HCT116 (cell line): Measurements from ENCODE around the gene CD96. TPM values are rescaled to one million over a fixed set of nuclear protein-coding genes. Genes with fewer than 3 reads are reported as not detected.

Experiments
- ATAC-seq: fragments of 200-7000 bp; cut with Tn5 transposase; 2 replicates; pipeline ENCODE4 v1.9.1; 2020; ENCODE audit warnings: mild to moderate bottlenecking, moderate library complexity
- BruUV-seq: library from RNA; stranded (reverse); fragments of 400-500 nt; replicated peaks from 2 replicates; lab custom pipeline; 2021; lab: Mats Ljungman, UMichigan
- CTCF ChIA-PET: fragments of 300-600 bp; sonication (Branson Sonifier 250); formaldehyde crosslinking; loops from one replicate; lab custom pipeline; 2021; ENCODE audit warnings: antibody characterized with exemption; lab: Charles Lee
- POLR2A ChIA-PET: fragments of 300-600, 350-600 bp; sonication (Branson Sonifier 250); formaldehyde crosslinking; loops from one replicate; lab custom pipeline; 2021; ENCODE audit warnings: antibody characterized with exemption; lab: Charles Lee
- RAD21 ChIA-PET, 2 experiments: fragments of 300-600 bp; sonication (Branson Sonifier 250); formaldehyde crosslinking; loops; one replicate each; lab custom pipeline; 2023; ENCODE audit warnings: low total read pairs in 2 of 2; ENCODE audit not compliant: uncharacterized antibody in 2 of 2, unreplicated experiment in 2 of 2, low non-redundant PET in 1 of 2; lab: Charles Lee
- DNase-seq: peaks from one replicate; pipeline ENCODE4 v3.0.0-alpha.2; 2010; ENCODE audit warnings: low read depth, low spot score
- H2AFZ ChIP-seq: fragments of 200-600 bp; shearing (Covaris generic), sonication (generic); 2 replicates; pipeline ENCODE4 v1.6.1; 2017; ENCODE audit warnings: low read depth, mixed run types, mixed read lengths, antibody characterized with exemption, low read length; ENCODE audit not compliant: poor library complexity, severe bottlenecking
- H3K27ac ChIP-seq: 2 replicates; pipeline ENCODE4 v1.5.1; 2012; ENCODE audit warnings: low read depth, low read length
- H3K27me3 ChIP-seq: fragments of 200-600 bp; sonication (generic); 2 replicates; pipeline ENCODE4 v1.6.1; 2016; ENCODE audit warnings: mixed run types, low read length, mixed read lengths; ENCODE audit not compliant: insufficient read depth
- H3K36me3 ChIP-seq, 2 experiments: fragments of 200-500 bp in 1 of 2; fragments of 200-600 bp in 1 of 2; sonication (Bioruptor generic) in 1 of 2; sonication (generic) in 1 of 2; 2 replicates each; pipeline versions ENCODE4 v1.5.1 to v1.6.1; 2014 to 2016; ENCODE audit warnings: low read length in 2 of 2, inconsistent platforms in 1 of 2, mixed read lengths in 1 of 2, mixed run types in 1 of 2; ENCODE audit not compliant: insufficient read depth in 2 of 2, control insufficient read depth in 1 of 2
- H3K4me1 ChIP-seq, 2 experiments: fragments of 200-600 bp in 1 of 2; sonication (generic) in 1 of 2; 2 replicates each; pipeline versions ENCODE4 v1.5.1 to v1.6.1; 2012 to 2017; ENCODE audit warnings: low read length in 2 of 2, inconsistent platforms in 1 of 2, mild to moderate bottlenecking in 1 of 2, mixed read lengths in 1 of 2, mixed run types in 1 of 2, moderate library complexity in 1 of 2; ENCODE audit not compliant: insufficient read depth in 2 of 2, control insufficient read depth in 1 of 2
- H3K4me2 ChIP-seq: fragments of 200-600 bp; sonication (generic); 2 replicates; pipeline ENCODE4 v1.6.1; 2017; ENCODE audit warnings: mixed run types, low read length, mixed read lengths
- H3K4me3 ChIP-seq, 2 experiments: fragments of 200-600 bp in 1 of 2; sonication (generic) in 1 of 2; replicated peaks in 1 of 2; 2 replicates each; pipeline ENCODE4 v1.5.1; 2011 to 2016; ENCODE audit warnings: low read length in 2 of 2, control low read depth in 1 of 2, low read depth in 1 of 2, mild to moderate bottlenecking in 1 of 2, mixed read lengths in 1 of 2, mixed run types in 1 of 2
- H3K79me2 ChIP-seq: fragments of 200-600 bp; sonication (generic); 2 replicates; pipeline ENCODE4 v1.6.1; 2017; ENCODE audit warnings: mild to moderate bottlenecking, mixed run types, low read length, moderate library complexity, mixed read lengths; ENCODE audit not compliant: insufficient read depth
- H3K9ac ChIP-seq: fragments of 200-600 bp; sonication (generic); 2 replicates; pipeline ENCODE4 v1.6.1; 2016; ENCODE audit warnings: low read length, mixed read lengths
- H3K9me2 ChIP-seq: fragments of 200-600 bp; sonication (generic), shearing (Covaris generic); 2 replicates; pipeline ENCODE4 v1.6.1; 2017; ENCODE audit warnings: mixed run types, mild to moderate bottlenecking, moderate library complexity; ENCODE audit not compliant: insufficient read depth
- H3K9me3 ChIP-seq, 2 experiments: fragments of 200-500 bp in 1 of 2; fragments of 200-600 bp in 1 of 2; sonication (Bioruptor generic) in 1 of 2; sonication (generic) in 1 of 2; 2 replicates each; pipeline ENCODE4 v1.6.1; 2014 to 2017; ENCODE audit warnings: low read length in 2 of 2, mixed read lengths in 2 of 2, inconsistent platforms in 1 of 2, low read depth in 1 of 2, mild to moderate bottlenecking in 1 of 2, mixed run types in 1 of 2, moderate library complexity in 1 of 2; ENCODE audit not compliant: control insufficient read depth in 1 of 2, insufficient read depth in 1 of 2
- H4K20me1 ChIP-seq: fragments of 200-600 bp; sonication (generic), shearing (Covaris generic); 2 replicates; pipeline ENCODE4 v1.6.1; 2017; ENCODE audit warnings: mixed run types, mild to moderate bottlenecking, moderate library complexity; ENCODE audit not compliant: insufficient read depth
- ATF3 ChIP-seq: IDR thresholded peaks from 2 replicates; pipeline ENCODE4 v1.6.1; 2012
- CEBPB ChIP-seq: IDR thresholded peaks from 2 replicates; pipeline ENCODE4 v1.6.1; 2012; ENCODE audit warnings: low read depth
- EGR1 ChIP-seq: IDR thresholded peaks from 2 replicates; pipeline ENCODE4 v1.6.1; 2012; ENCODE audit warnings: low read depth
- EZH2 ChIP-seq: fragments of 200-600 bp; sonication (generic); IDR thresholded peaks from 2 replicates; pipeline ENCODE4 v1.6.1; 2017; ENCODE audit warnings: antibody characterized with exemption, mixed run types
- FOSL1 ChIP-seq: IDR thresholded peaks from 2 replicates; pipeline ENCODE4 v1.6.1; 2012; ENCODE audit warnings: low read depth
- MAX ChIP-seq: IDR thresholded peaks from 2 replicates; pipeline ENCODE4 v1.6.1; 2012
- POLR2A ChIP-seq: IDR thresholded peaks from 2 replicates; pipeline ENCODE4 v1.7.0; 2011; ENCODE audit warnings: borderline replicate concordance; ENCODE audit not compliant: insufficient read depth, insufficient read length; ENCODE audit errors: extremely low read depth
- POLR2AphosphoS5 ChIP-seq: IDR thresholded peaks from 2 replicates; pipeline ENCODE4 v1.6.1; 2011; ENCODE audit warnings: mild to moderate bottlenecking, low read depth, low read length, moderate library complexity
- SP1 ChIP-seq: IDR thresholded peaks from 2 replicates; pipeline ENCODE4 v1.6.1; 2012; ENCODE audit warnings: low read depth
- YY1 ChIP-seq: IDR thresholded peaks from 2 replicates; pipeline ENCODE4 v1.6.1; 2011; ENCODE audit warnings: low read length, low read depth, moderate library complexity, mild to moderate bottlenecking; ENCODE audit not compliant: insufficient replicate concordance; ENCODE audit errors: extremely low read depth
- ZBTB33 ChIP-seq: IDR thresholded peaks from 2 replicates; pipeline ENCODE4 v1.6.1; 2011; ENCODE audit warnings: mild to moderate bottlenecking, low read length, moderate library complexity; ENCODE audit not compliant: insufficient replicate concordance; ENCODE audit errors: extremely low read depth
- ZFX ChIP-seq: fragments of 450-650 bp; IDR thresholded peaks from 2 replicates; pipeline ENCODE4 v1.6.1; 2017
- ZNF274 ChIP-seq: fragments of 200-500 bp; sonication (Bioruptor generic); IDR thresholded peaks from 2 replicates; pipeline ENCODE4 v1.6.1; 2014; ENCODE audit warnings: mild to moderate bottlenecking, low read depth, low read length, inconsistent platforms
- intact Hi-C: fragments of 100-400 bp; cut with micrococcal nuclease; formaldehyde crosslinking; loops from 2 replicates; pipeline ENCODE4 v1.10.0; 2022
- total RNA-seq: library from RNA; stranded (reverse); gene quantifications from one replicate; pipeline ENCODE4 v1.2.1, GENCODE V29; 2021; ENCODE audit not compliant: unreplicated experiment

The CD96 gene
- total RNA-seq, 1 experiment from 2014 or later: 0.42 TPM

GRCh38 chr3:111545349-111545748 lies 3.4 kb downstream of the CD96 start:
- POLR2A ChIA-PET: no interaction called here
- Histone ChIP-seq H3K36me3 (no peaks in the 10 kb centered on the region), H3K27me3 (no peaks in the 10 kb centered on the region), H3K4me2 (no peak overlapping the region), H2AFZ (no peak overlapping the region), H3K9ac (no peak overlapping the region), H3K27ac (no peak overlapping the region), H3K9me3 (no peaks in the 10 kb centered on the region), H3K9me2 (no peaks in the 10 kb centered on the region), H3K4me1 (no peaks in the 10 kb centered on the region), H3K4me3 (no peak overlapping the region), H4K20me1 (no peaks in the 10 kb centered on the region), H3K79me2 (no peaks in the 10 kb centered on the region)
- RAD21 ChIA-PET: no interaction called here
- no peak for TF ChIP-seq MAX
- TF ChIP-seq POLR2A: no peak
- no peak for TF ChIP-seq ATF3
- no peak for TF ChIP-seq YY1
- TF ChIP-seq EZH2: no peak
- no peak for TF ChIP-seq ZBTB33
- no peak for TF ChIP-seq ZNF274
- no peak for TF ChIP-seq SP1
- TF ChIP-seq ZFX: no peak
- TF ChIP-seq POLR2AphosphoS5: no peak
- no peak for TF ChIP-seq FOSL1
- TF ChIP-seq EGR1: no peak
- TF ChIP-seq CEBPB: no peak
- ATAC-seq (no peak), DNase-seq (no peak)
- no TSS peak for BruUV-seq
- intact Hi-C loops: no loop called here
- CTCF ChIA-PET: interaction anchor here (0.6 kb wide), 1 partner anchor 539 kb away, joined by 4 read pairs; no protein-coding TSS in a partner anchor
